Adrenal gland (tissue), 5 donors: Measurements from ENCODE around the gene ROCK2.

Experiments
- POLR2A ChIP-seq, 2 donors: fragments of 450-650 bp; IDR thresholded peaks; one replicate each; pipeline ENCODE4 v1.6.1; 2017; ENCODE audit warnings: antibody characterized with exemption in 2 of 2, mild to moderate bottlenecking in 2 of 2, moderate library complexity in 1 of 2
- TF ChIP-seq, protein P1 (sequence below), 6 experiments: fragments of 450-650 bp in 4 of 6; fragments of 200-600 bp in 2 of 6; sonication (generic) in 1 of 6; IDR thresholded peaks; 1 replicate in 5 of 6; 2 replicates in 1 of 6; pipeline versions ENCODE4 v1.5.1 to v1.8.0; 2016 to 2021; ENCODE audit warnings: antibody characterized with exemption in 6 of 6, mild to moderate bottlenecking in 2 of 6, moderate library complexity in 1 of 6
- donor health status: DM: no; HTN: no; CAD: no.

DNA sequence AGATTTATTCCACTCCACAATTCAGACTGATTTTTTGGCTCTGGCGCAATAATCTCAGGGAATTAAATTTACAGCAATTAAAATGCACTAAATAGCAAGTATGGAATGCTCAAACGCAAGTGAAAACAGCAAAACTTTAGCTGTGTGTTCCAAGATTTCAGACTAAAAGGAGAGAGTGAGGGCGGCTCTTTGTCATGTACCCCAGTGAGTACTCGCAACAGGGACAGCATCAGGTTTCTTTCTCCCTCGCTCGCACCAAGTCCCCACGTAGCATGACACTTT is 1.1 kb downstream of the ROCK2 start:
- TF ChIP-seq, protein P1, sequence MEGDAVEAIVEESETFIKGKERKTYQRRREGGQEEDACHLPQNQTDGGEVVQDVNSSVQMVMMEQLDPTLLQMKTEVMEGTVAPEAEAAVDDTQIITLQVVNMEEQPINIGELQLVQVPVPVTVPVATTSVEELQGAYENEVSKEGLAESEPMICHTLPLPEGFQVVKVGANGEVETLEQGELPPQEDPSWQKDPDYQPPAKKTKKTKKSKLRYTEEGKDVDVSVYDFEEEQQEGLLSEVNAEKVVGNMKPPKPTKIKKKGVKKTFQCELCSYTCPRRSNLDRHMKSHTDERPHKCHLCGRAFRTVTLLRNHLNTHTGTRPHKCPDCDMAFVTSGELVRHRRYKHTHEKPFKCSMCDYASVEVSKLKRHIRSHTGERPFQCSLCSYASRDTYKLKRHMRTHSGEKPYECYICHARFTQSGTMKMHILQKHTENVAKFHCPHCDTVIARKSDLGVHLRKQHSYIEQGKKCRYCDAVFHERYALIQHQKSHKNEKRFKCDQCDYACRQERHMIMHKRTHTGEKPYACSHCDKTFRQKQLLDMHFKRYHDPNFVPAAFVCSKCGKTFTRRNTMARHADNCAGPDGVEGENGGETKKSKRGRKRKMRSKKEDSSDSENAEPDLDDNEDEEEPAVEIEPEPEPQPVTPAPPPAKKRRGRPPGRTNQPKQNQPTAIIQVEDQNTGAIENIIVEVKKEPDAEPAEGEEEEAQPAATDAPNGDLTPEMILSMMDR (IDR thresholded peaks at IDR 0.05) = no peak
- no peak for TF ChIP-seq POLR2A (IDR thresholded peaks at IDR 0.05)
